K562 (cell line): ENCODE results near the gene GALNT5. TPM values are rescaled to one million over a fixed set of nuclear protein-coding genes. Genes with fewer than 3 reads are reported as not detected.
A peak's percentile ranks its signal among the peaks of the same experiment; 100 is the strongest.

Experiments used
- BCOR ChIP-seq: fragments of 450-650 bp; IDR thresholded peaks from 2 replicates; pipeline ENCODE4 v1.6.1; 2016
- DIDO1 ChIP-seq: fragments of 450-650 bp; IDR thresholded peaks from 2 replicates; pipeline ENCODE4 v1.6.1; 2016; ENCODE audit warnings: low read depth, missing biosample characterization, missing genetic modification characterization
- ESRRA ChIP-seq: fragments of 450-650 bp; IDR thresholded peaks from 2 replicates; pipeline ENCODE4 v1.6.1; 2014; ENCODE audit warnings: low read depth, mild to moderate bottlenecking, moderate library complexity, borderline replicate concordance
- GTF2E2 ChIP-seq: fragments of 200-800 bp; sonication (Bioruptor generic); IDR thresholded peaks from 2 replicates; pipeline ENCODE4 v1.6.1; 2016; ENCODE audit warnings: missing genetic modification characterization, missing compliant biosample characterization
- L3MBTL2 ChIP-seq: fragments of 450-650 bp; IDR thresholded peaks from 2 replicates; pipeline ENCODE4 v1.6.1; 2016; ENCODE audit warnings: mild to moderate bottlenecking, moderate library complexity
- RFX5 ChIP-seq: IDR thresholded peaks from 2 replicates; pipeline ENCODE4 v1.6.1; 2011; ENCODE audit warnings: low read depth, mild to moderate bottlenecking, improper control_type of control experiment, low read length
- TAF9B ChIP-seq: fragments of 450-650 bp; IDR thresholded peaks from 2 replicates; pipeline ENCODE4 v1.6.1; 2018; ENCODE audit warnings: mild to moderate bottlenecking; ENCODE audit not compliant: partially characterized antibody
- TAL1 ChIP-seq: fragments of 450-650 bp; IDR thresholded peaks from 2 replicates; pipeline ENCODE4 v1.6.1; 2016; ENCODE audit warnings: mild to moderate bottlenecking
- ZBTB17 ChIP-seq: fragments of 450-650 bp; formaldehyde crosslinking; IDR thresholded peaks from 2 replicates; pipeline ENCODE4 v1.4.0; 2020; ENCODE audit warnings: mild to moderate bottlenecking
- ZBTB33 ChIP-seq: sonication (generic); formaldehyde crosslinking; IDR thresholded peaks from 2 replicates; pipeline ENCODE4 v1.8.1; 2023; ENCODE audit warnings: mild to moderate bottlenecking, missing genetic modification reagents
- ZNF121 ChIP-seq: sonication (generic); formaldehyde crosslinking; conservative IDR thresholded peaks from 2 replicates; pipeline ENCODE4 v1.8.0; 2022; ENCODE audit warnings: missing genetic modification reagents
- ZNF766 ChIP-seq: fragments of 200-800 bp; sonication (Bioruptor generic); conservative IDR thresholded peaks from 2 replicates; pipeline ENCODE4 v1.6.1; 2016; ENCODE audit warnings: missing genetic modification characterization, missing compliant biosample characterization
- polyA plus RNA-seq, 8 experiments: library from polyadenylated mRNA; depleted of rRNA in 4 of 8; stranded (reverse) in 5 of 8; unstranded in 3 of 8; fragments of >200 nt; fragmentation: Nextera tagmentation in 2 of 8; fragmentation: Illumina TruSeq in 1 of 8; extraction: Ambion mirVana in 2 of 8; extraction: Trizol in 1 of 8; gene quantifications; 2 replicates each; pipeline versions ENCODE4 v1.2.1 to v1.2.3, GENCODE V29; 2011 to 2014; ENCODE audit warnings: inconsistent platforms in 1 of 8, missing spikeins in 1 of 8
- total RNA-seq, 7 experiments: library from RNA; depleted of rRNA in 6 of 7; stranded (reverse); fragments of >200 nt in 6 of 7; fragmentation: Illumina TruSeq in 2 of 7; extraction: Trizol in 2 of 7; gene quantifications; 2 replicates each; pipeline versions ENCODE4 v1.2.1 to v1.2.3, GENCODE V29; 2011 to 2021; ENCODE audit warnings: low replicate concordance in 1 of 7
- TF ChIP-seq, protein P1 (sequence below): fragments of 200-800 bp; sonication (Bioruptor generic); IDR thresholded peaks from 2 replicates; pipeline ENCODE4 v1.6.1; 2017; ENCODE audit warnings: missing genetic modification characterization, missing compliant biosample characterization
- TF ChIP-seq, protein P2 (sequence below), 2 experiments: fragments of 450-650 bp in 1 of 2; sonication (generic) in 1 of 2; formaldehyde crosslinking; conservative IDR thresholded peaks; 2 replicates each; pipeline versions ENCODE4 v1.4.0 to v1.8.1; 2020 to 2022; ENCODE audit warnings: mild to moderate bottlenecking in 1 of 2, missing genetic modification reagents in 1 of 2
- TF ChIP-seq, protein P3 (sequence below): fragments of 250-450 bp; sonication (Bioruptor Pico); IDR thresholded peaks from 2 replicates; pipeline ENCODE4 v1.4.0; 2020

The GALNT5 gene
- total and polyA plus RNA-seq, 9 of the 15 experiments (the other 6 are each of a cell fraction or from before 2014, with no cell fraction given), result 21.6 to 73.0 (median 54.7) TPM

GRCh38 chr2:157221394-157221988 is 36.0 kb upstream of the GALNT5 start (continued):
- TF ChIP-seq, protein P1, sequence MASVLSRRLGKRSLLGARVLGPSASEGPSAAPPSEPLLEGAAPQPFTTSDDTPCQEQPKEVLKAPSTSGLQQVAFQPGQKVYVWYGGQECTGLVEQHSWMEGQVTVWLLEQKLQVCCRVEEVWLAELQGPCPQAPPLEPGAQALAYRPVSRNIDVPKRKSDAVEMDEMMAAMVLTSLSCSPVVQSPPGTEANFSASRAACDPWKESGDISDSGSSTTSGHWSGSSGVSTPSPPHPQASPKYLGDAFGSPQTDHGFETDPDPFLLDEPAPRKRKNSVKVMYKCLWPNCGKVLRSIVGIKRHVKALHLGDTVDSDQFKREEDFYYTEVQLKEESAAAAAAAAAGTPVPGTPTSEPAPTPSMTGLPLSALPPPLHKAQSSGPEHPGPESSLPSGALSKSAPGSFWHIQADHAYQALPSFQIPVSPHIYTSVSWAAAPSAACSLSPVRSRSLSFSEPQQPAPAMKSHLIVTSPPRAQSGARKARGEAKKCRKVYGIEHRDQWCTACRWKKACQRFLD, result peak; percentile 95
- TF ChIP-seq, protein P2, sequence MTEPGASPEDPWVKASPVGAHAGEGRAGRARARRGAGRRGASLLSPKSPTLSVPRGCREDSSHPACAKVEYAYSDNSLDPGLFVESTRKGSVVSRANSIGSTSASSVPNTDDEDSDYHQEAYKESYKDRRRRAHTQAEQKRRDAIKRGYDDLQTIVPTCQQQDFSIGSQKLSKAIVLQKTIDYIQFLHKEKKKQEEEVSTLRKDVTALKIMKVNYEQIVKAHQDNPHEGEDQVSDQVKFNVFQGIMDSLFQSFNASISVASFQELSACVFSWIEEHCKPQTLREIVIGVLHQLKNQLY (CRISPR knock-in tag; conservative IDR thresholded peaks at IDR 0.05), result no peak
- TF ChIP-seq L3MBTL2, result peak; percentile 64; the same call in 1 of the 2 replicates
- TF ChIP-seq, protein P3, sequence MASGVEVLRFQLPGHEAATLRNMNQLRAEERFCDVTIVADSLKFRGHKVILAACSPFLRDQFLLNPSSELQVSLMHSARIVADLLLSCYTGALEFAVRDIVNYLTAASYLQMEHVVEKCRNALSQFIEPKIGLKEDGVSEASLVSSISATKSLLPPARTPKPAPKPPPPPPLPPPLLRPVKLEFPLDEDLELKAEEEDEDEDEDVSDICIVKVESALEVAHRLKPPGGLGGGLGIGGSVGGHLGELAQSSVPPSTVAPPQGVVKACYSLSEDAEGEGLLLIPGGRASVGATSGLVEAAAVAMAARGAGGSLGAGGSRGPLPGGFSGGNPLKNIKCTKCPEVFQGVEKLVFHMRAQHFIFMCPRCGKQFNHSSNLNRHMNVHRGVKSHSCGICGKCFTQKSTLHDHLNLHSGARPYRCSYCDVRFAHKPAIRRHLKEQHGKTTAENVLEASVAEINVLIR (CRISPR knock-in tag), result no peak; the same call in 1 of the 2 replicates
- no peak for TF ChIP-seq ZBTB33 (CRISPR knock-in tag)
- TF ChIP-seq ZNF121 (CRISPR knock-in tag), result no peak
- peak; percentile 78; the same call in 1 of the 2 replicates for TF ChIP-seq ZBTB17 (CRISPR knock-in tag)
- peak; percentile 56; the same call in 1 of the 2 replicates for TF ChIP-seq ESRRA
- TF ChIP-seq TAL1, result peak; percentile 98
- peak; percentile 80 for TF ChIP-seq BCOR
- TF ChIP-seq GTF2E2 (tag), result no peak
- no peak for TF ChIP-seq RFX5
- TF ChIP-seq DIDO1, result no peak
- peak; percentile 81 for TF ChIP-seq TAF9B
- TF ChIP-seq ZNF766 (CRISPR knock-in tag), result peak; percentile 69; the same call in 1 of the 2 replicates
